SH-SY5Y (cell line): Measurements from ENCODE around the gene HIP1R.

Experiments
- GATA2 ChIP-seq: IDR thresholded peaks from 2 replicates; pipeline ENCODE4 v1.6.1; 2011; ENCODE audit warnings: mild to moderate bottlenecking, low read depth, low read length
- GATA3 ChIP-seq: IDR thresholded peaks from 2 replicates; pipeline ENCODE4 v1.6.1; 2011; ENCODE audit warnings: low read depth, mild to moderate bottlenecking, low read length, moderate library complexity

Gene HIP1R

DNA sequence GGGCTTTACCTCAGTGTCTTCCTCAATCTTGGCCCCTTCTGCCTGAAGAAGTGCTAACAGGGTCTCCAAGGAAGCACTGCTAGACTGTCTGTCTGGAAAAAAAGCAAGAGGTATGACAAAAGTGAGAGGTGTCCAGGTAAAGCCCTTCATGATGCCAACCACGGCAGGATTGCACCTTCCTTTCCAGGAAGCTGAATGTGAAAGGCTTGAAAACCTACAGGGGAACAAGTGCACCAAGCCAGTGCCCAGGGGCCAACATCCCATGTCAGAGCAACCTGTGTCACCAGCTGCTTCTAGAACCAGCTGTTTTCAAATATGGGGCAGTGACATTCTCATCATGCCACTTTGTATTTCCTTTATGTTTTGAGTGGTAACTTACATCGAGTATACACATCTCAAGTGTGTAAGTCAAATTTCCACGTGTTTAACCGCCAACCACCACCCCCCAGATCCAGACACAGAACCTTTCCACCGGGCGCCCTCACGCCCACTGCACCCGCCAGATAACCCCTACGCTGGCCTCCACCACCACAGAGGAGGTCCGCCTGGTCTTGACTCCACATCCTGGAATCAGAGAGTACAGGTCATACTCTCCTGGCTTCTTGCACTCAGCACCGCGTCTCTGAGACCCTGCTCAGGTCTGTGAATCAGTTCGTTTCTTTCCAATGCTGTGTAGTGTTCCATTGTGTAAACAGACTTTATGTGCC lies 33.4 kb downstream of the HIP1R start:
- TF ChIP-seq GATA2, result no peak
- no peak for TF ChIP-seq GATA3

DNA sequence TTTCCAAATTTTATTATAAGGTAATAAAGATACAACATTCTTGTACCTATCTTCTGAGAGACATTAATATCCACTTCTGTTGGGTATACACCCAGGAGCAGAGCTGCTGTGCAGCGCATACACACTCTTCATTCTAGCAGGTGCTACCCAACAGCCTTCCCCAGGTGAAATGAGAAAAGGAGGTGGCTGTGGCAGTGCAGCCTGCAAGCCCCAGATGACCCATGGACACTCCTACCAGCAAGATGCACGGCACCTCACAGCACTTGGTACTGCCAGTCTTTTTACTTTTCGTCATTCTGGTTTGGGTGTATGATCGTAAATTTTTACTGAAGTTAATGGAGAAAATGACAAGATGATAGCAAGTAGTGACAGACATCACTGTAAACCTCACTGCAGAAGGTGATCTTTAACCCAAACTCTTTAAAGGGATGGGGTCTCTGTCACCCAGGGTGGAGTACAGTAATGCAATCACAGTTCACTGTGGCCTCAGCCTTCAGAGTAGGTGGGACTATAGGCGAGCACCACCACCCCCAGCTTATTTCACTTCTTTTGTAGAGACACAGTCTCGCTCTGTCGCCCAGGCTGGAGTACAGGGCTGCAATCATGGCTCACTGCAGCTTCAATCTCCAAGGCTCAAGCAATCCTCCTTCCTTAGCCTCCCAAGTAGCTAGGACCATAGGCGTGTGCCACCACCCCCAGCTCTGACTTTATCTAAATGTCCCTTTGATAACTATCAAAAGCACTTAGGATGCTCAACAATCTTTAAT lies 34.1 kb downstream of the HIP1R start:
- TF ChIP-seq GATA2 (no peak), GATA3 (no peak)

DNA sequence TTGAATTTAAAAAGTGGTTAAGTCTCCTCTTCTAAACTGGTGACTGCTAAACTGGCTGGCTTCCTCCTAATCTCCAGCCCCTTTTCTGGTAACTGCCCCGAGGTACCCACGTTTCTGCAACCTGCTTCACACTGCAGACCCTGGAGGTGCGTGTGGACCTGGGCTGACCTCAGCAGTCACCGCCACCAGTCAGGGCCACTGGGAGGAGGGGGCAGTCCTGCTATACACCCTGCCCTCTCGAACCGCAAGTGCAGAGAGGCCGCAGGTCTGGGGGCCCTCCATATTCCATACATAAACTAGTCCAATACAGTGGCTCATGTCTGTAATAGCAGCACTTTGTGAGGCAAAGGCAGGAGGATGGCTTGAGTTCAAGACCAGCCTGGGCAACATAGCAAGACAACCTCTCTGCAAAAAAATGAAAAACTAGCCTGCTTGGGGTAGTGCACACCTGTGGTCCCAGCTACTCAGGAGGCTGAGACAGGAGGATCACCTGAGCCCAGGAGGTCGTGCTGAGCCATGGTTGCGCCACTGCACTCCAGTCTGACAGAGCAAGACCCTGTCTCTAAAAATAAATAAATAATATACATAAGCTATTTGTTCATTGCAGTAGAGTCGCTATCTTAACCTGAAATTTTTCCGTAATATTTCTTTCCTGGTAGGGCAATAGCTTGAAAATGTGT lies 35.0 kb downstream of the HIP1R start:
- TF ChIP-seq GATA3 (no peak), GATA2 (no peak)

DNA sequence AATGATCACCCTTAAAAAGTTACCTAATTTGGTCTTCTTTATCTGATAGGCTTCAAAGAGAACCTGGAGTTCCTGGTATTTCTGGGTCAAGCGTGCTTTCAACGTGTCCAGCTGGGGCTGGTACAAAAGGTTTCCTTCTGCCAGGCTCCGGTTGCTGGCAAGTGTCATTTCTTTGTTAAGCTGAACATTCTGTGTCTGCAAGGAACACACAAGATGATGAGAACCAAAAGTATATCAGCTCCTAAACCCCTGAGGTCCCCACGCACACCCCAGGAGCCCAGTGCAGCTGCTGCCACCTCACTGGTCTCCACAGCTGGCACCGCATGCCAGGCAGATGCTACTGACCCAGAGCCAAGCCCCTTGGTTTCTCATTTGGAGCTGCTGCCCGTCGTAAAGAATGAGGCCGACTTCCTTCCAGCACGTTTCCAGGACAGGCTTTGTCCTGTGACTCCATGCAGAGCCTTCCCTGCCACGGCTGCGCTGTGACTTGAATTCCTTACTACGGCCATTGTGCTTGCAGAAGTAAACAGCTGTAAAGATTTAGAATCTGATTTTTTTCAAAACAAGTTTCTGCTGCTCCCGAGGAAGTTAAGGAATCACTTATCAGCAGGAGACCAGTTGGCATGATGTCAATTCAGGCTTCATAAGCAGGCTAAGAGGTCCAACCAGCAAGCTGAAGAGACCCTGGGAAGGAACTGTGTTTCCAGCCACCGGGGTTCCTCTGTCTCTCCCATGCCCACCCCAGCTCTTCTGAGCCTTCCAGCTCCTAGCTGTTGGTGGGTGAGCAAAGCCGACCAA lies 35.8 kb downstream of the HIP1R start:
- no peak for TF ChIP-seq GATA2
- no peak for TF ChIP-seq GATA3

DNA sequence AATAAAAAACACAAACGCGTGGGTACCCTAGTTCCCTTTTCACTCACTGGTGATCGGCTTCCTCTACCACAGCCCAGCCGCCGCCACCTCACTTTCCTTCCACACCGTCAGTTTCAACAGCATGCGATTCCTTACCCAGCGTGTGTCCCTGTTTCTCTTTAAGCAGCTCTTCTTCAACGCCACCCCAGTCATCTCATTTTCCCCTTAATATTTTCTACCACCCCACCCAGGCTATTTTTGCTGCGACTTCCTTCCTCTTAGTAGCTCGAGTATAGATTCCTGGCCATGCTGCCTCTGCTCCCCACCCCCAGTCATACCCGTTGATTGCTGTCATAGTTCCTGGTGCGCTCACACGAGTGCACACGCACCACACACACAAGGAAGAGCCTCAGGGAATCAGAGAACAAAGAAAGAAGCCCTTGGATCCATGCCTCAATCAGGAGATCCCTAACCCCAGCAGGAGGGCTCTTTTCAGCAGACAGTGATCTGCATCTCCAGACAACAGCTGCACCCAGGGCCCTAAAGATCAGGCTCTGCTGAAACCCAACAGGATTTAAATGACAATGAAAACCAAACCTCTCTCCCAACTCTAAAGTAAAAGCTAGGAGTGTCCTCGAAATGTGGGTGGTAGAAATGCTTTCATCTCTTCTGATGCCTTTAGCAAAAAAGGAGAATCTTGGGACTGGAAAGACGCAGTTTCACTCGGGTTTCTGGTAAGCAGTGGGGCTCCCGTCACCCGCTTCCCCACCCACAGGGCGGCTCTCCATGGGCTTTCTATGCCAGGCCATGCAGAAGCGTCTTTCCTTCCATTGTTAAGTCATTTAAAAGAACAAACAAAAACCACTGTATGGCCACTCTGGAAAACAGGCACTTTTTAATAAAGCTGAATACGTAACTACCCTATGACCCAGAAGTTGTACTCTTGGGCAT lies 36.9 kb downstream of the HIP1R start:
- TF ChIP-seq GATA3 (no peak), GATA2 (peak; percentile 36; the same call in 1 of the 2 replicates)

DNA sequence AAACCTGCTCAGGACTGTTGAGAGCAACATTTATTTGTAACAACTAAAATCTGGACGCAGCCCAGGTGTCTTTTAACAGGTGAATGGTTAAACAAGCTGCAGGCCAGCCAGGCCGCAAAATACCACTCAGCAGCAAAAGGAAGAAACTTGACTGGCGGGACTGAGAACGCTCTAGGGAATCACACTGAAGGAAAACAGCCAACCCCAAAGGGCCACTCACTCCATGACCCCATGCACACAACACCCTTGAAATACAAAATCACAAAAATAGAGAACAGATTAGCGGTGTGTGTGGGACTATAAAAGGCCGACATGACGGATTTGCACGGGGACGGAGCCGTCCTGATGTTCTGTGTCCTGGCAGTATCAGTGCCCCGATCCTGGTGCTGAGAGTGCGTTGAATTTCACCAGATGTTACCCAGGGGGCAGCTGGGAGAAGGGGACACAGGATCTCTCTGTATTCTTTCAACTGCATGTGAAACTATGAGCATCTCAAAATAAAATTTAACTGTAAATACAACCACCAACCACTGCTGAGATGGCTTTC lies 37.6 kb downstream of the HIP1R start:
- TF ChIP-seq GATA2, result peak; percentile 26; the same call in 1 of the 2 replicates
- TF ChIP-seq GATA3, result no peak

DNA sequence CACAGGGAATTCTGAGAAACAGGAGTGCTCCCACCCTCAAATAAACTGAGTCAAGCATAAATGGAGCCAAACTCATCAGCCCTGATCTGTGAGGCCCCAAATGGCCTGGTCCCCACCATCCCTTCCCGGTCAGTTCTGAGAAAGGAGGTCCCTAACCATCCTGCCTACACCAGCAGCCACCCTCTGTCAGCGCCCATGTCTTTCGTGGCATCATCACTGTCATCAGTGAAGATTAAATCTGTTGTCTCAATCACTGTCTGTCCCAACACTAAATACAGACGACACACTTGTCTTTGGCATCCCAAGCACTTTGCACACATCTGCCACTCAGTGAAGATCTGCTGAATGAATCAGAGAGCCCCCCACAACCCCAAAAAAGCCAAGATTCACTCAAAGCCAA lies 38.3 kb downstream of the HIP1R start:
- TF ChIP-seq GATA2 (no peak), GATA3 (no peak)

DNA sequence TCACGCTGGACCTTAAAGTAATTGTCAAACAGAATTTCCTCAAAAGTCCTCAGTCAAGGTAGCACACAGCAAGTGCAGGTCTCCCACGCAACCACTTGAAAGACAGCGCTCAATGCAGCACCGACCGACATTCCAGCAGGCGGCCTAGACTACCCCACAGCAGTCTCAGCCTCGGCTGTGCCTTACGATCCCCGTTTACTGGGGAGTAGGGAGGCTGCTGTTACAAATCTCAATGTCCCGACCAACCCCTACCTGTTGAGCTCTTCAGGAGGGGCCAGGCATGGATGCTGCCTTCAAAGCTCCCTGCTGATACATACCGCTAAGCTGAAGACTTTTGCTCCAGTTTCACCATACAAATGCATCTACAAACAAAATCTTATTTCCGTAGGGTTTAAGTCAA lies 38.8 kb downstream of the HIP1R start:
- no peak for TF ChIP-seq GATA2
- no peak for TF ChIP-seq GATA3

DNA sequence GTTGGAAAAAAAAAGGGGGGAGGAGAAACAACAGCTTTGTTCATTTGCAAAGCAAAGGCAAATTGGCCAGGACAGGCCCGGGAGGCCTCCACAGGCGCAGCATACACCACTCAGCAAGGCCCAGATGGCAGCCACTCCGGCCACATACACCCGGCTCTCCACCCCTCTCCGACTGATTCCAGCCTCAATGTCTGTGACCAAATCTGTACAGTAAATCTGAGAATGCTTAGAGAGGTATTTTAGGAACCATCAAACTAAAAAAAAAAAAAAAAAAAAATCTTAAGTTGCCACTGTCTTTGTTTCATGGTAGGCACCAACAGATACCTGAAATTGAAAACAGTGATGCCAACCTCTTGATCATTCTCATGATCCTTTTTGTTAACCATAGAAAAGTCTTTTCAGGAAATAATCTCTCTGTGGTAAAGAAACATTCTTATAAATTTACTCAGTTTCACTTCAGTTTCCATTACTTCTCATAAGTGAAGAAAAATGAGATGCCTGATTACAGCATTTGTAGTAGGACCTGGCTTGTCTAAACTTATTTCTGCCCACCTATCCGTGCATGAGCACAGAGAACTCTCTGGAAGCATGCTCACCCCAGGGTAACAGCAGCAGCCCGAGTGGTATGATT lies 40.4 kb downstream of the HIP1R start:
- no peak for TF ChIP-seq GATA3
- TF ChIP-seq GATA2, result no peak

DNA sequence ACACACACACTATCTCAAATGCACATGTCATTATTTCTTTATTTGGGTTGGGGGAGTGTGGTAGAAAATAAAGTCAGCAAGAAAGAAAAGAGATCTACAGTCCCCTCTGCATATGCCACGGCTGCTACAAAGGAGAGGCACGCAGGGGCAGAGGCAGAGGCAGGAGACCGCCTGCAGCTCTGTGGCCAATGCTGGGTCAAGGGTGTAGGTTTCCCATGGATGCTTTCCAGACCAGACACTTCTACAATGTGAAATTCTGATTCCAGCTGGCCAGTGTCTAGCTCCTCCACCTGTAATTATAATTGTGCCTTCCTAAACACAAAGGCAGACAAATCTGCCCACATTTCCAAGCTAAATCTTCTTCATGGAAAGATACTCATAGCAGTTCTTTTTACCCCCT lies 41.5 kb downstream of the HIP1R start:
- no peak for TF ChIP-seq GATA3
- no peak for TF ChIP-seq GATA2

DNA sequence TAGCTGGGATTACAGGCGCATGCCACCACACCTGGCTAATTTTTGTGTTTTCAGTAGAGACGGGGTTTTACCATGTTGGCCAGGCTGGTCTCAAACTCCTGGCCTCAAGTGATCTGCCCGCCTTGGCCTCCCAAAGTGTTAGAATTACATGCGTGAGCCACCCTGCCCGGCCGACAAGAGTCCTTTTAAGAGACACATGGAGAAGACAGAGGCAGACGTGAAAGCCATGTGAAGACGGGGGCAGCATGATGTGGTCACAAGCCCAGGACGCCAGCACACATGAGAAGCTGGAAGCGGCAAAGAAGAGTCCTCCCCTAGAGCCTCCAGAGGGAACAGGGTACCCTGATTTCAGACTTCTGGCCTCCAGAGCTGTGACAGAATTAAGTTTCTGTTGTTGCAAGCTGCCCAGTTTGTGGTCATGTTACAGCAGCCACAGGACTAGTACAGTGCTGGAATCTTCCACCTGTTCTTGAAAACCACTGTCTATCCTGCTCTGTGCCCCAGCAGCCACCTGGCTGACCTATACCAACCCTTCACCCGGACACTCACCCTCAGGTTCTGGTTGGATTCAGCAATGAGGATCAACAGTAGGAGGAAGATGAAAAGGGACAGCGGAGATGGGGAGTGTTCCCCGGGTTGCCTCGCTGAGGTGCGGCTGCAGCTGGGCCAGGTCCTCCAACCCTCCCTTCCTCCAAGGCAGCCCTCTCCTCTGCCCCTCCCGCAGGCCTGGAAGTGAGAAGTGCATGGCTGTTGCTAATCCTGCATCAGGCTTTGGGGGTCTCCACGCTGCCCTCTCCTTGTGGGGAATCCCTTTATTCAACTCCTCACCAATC lies 43.7 kb downstream of the HIP1R start:
- TF ChIP-seq GATA2 (no peak), GATA3 (no peak)
